ENCODE data around the gene HOXC4. TPM values are rescaled to one million over a fixed set of nuclear protein-coding genes. Genes with fewer than 3 reads are reported as not detected.
A peak's percentile ranks its signal among the peaks of the same experiment; 100 is the strongest.

The HOXC4 gene
- 1 to 10 TPM in 3 of 4 donors, under 1 TPM in 1; 0.69 to 5.7 (median 2.7) TPM for total RNA-seq

DNA sequence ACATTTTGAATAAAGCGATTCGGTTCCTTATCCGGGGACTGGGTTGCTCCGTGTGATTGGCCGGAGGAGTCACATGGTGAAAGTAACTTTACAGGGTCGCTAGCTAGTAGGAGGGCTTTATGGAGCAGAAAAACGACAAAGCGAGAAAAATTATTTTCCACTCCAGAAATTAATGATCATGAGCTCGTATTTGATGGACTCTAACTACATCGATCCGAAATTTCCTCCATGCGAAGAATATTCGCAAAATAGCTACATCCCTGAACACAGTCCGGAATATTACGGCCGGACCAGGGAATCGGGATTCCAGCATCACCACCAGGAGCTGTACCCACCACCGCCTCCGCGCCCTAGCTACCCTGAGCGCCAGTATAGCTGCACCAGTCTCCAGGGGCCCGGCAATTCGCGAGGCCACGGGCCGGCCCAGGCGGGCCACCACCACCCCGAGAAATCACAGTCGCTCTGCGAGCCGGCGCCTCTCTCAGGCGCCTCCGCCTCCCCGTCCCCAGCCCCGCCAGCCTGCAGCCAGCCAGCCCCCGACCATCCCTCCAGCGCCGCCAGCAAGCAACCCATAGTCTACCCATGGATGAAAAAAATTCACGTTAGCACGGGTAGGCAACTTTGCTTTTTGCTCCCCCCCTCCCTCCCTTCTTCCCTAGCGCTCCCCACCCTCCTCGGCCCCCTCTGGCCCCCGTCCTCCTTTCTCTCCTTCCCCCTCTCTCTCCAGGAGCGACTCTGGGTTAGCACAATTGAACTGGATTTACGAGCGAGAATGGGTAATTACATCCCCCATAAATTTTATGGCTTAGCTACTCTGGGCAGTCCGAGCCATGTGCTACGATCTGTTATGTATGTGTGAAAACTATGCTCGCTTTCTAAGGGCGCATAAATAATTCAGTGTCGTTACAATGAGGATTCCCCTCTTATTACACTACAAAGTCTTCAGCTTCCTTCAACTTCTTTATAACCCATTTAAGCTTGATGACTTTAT lies at the start of gene HOXC4:
Gene HOXC4 (plus strand): TSS at position 85 of the 991 bp plus-strand sequence. CDS start 88 bp downstream, at position 173.
- H3K4me1 ChIP-seq = peaks cover 0 to 54% (median 6%) of the 10 kb centered on the region in 3 donors
- peak; percentile 85 for ATAC-seq
- 1% methylated on average over 14 to 29 of the region's 52 CpGs for WGBS, 2 donors (ENCODE audit: low coverage in 1 of 2)
- H3K36me3 ChIP-seq = no peaks in the 10 kb centered on the region
- peak in 1 of 4 experiments; percentile 4 for TF ChIP-seq CTCF (IDR thresholded peaks at IDR 0.05)
- TF ChIP-seq POLR2A (IDR thresholded peaks at IDR 0.05) = no peak
- H3K9me3 ChIP-seq = no peaks in the 10 kb centered on the region
- peaks cover 6% of the 10 kb centered on the region for H3K27me3 ChIP-seq
- H3K4me3 ChIP-seq = peak within 1 kb of the TSS; percentile 78 to 86
- H3K27ac ChIP-seq = peak within 1 kb of the TSS; percentile 6 to 91 (median 76)

DNA sequence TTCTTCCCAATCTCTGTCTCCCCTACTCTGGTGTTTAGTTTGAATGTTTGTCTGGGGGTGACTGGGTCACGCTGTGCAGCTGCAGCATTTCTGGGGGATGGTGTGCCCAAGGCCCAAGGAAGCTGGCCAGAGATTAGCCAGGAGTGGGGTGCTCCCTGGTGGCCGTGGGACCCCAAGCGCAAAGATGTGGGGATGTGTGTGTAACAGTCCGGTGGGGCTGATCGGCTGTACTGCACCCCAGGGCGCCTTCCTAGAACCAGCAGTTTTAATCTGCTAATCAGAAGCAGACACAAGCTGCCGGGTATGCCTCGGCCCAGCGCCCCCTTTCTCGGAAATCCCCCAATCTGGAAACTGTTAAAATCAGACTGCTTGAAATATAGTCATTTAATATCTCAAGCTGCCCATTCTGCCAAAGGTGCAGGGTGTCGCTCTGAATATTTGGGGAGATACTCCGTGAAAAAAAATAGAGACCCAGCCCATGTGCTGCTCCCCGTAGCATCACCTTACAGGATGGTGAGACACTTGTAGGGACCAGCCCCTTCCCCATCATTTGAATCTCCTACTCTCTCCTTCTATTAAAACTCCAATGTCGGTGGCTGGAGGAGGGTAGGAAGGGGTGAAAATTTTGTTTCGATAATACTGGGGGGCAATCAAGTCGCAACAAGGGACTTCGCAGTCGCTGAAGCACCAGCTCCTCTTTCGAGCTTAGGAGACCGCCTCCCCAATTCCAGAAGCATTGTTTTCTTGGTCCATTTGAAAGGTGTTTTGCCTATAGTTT lies 49.4 kb upstream of the HOXC4 start:
- H3K27me3 ChIP-seq = peaks cover 99% of the 10 kb centered on the region
- TF ChIP-seq POLR2AphosphoS5 (IDR thresholded peaks at IDR 0.05) (no peak), EP300 (IDR thresholded peaks at IDR 0.05) (no peak), POLR2A (IDR thresholded peaks at IDR 0.05) (no peak), CTCF (IDR thresholded peaks at IDR 0.05) (no peak)
- H3K4me3 ChIP-seq = no peak overlapping the region
- H3K9me3 ChIP-seq = no peaks in the 10 kb centered on the region
- ATAC-seq = no peak
- no peak overlapping the region for H3K27ac ChIP-seq
- peaks cover 0 to 31% (median 18%) of the 10 kb centered on the region in 3 donors for H3K4me1 ChIP-seq
- 22 to 30% methylated on average over 11 to 16 of the region's 20 CpGs for WGBS, 2 donors (ENCODE audit: low coverage in 1 of 2)
- H3K36me3 ChIP-seq = no peaks in the 10 kb centered on the region

DNA sequence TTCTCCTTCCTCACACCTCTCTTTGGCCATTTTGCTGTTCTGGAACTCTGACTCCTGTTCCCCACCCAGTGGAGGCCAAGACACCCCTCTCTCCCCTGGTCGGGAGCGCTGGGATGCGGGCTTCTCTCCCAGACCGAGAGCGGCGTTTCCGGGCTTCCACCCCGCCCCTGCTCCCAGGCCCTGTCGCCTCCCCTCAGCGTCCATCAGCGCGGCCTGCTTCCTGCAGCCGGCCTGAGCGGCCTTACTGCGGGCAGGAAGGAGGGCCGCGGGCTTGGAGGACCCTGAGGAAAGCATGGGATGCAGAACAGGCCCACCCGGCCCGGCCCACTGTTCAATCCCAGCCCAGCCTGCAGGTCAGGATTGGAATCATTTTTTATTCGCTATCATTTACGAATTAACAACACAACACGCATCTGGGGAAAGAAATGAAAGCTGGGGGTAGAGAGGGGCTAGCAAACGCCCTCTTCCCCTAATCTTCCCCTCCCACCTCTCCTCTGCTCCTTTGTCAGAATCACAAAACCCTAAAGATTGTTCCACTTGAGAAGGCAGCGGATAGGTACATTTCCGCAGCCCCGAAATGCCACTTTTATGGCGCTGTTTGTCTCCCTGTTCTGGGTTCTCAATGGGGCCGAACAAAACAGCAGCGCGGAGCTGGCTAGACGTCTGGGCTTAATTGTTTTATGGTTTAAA lies 48.6 kb upstream of the HOXC4 start:
- peaks cover 99% of the 10 kb centered on the region for H3K27me3 ChIP-seq

DNA sequence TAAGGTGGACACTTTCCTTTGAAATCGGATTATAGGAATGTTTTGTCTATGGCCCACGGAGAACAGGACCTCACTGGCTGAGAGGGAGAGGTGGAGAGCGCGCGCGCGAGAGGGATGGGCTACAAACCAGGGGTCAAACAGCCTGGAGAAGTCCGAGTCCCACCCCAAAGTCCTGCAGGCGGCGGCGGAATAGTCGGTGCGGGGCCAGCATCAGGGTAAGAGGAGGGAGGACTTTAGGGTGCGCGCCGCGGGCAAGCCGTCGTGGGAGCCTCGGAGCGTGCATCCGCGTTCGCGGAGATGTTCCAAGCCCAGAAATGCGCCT lies 48.1 kb upstream of the HOXC4 start:
- no peak overlapping the region for H3K4me3 ChIP-seq
- no peaks in the 10 kb centered on the region for H3K36me3 ChIP-seq
- TF ChIP-seq POLR2A (IDR thresholded peaks at IDR 0.05) = no peak
- no peak for TF ChIP-seq EP300 (IDR thresholded peaks at IDR 0.05)
- no peak for TF ChIP-seq POLR2AphosphoS5 (IDR thresholded peaks at IDR 0.05)
- no peak for TF ChIP-seq CTCF (IDR thresholded peaks at IDR 0.05)
- ATAC-seq = no peak
- peaks cover 0 to 26% (median 13%) of the 10 kb centered on the region in 3 donors for H3K4me1 ChIP-seq
- H3K27me3 ChIP-seq = peaks cover 99% of the 10 kb centered on the region
- H3K9me3 ChIP-seq = no peaks in the 10 kb centered on the region
- no peak overlapping the region for H3K27ac ChIP-seq
- WGBS, 2 donors (ENCODE audit: low coverage in 1 of 2) = 6 to 10% methylated on average over 2 to 11 of the region's 26 CpGs

More for the DNA sequence above, 48.6 kb upstream of the HOXC4 start:
- WGBS, 2 donors (ENCODE audit: low coverage in 1 of 2) = 29 to 33% methylated on average over 6 to 14 of the region's 31 CpGs
- Histone ChIP-seq H3K4me1 (peaks cover 0 to 31% (median 18%) of the 10 kb centered on the region in 3 donors), H3K27ac (no peak overlapping the region), H3K4me3 (no peak overlapping the region), H3K9me3 (no peaks in the 10 kb centered on the region), H3K36me3 (no peaks in the 10 kb centered on the region)
- ATAC-seq = no peak
- no peak for TF ChIP-seq POLR2AphosphoS5 (IDR thresholded peaks at IDR 0.05)
- no peak for TF ChIP-seq EP300 (IDR thresholded peaks at IDR 0.05)
